Measurements from ENCODE around the gene CYBC1.

The CYBC1 gene

DNA sequence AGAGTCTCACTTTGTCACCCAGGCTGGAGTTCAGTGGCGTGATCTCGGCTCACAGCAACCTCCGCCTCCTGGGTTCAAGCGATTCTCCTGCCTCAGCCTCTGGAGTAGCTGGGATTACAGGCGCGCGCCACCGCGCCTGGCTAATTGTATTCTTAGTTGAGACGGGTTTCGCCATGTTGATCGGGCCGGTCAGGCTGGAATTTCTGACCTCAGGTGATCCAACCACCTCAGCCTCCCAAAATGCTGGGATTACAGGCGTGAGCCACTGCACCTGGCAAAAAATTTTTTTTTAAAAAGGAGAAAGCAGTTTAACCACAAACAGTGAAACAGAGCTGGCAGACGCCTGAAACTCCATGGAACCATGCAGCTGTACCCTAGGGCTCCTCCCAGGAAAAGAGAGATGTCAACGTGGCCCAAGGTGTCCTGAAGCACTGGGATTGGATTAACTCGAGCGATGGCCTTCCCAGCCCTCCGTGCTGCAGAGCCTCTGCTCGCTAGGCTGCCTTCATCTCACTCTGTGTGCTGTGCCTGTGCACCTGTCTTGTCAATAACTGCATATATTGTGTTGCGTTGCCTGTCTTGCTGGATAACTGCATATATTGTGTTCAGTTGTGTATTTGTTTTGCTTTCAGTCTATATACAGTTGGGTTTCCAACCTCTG lies 39.4 kb upstream of the CYBC1 start:
- DNase-seq (ENCODE audit: low spot score): no peak
- in situ Hi-C loops (cut with MboI; ENCODE audit: low pct_unique_long_range_greater_than_20kb, low sequenced_read_pairs, unreplicated experiment): no loop called here
- TF ChIP-seq, protein P1, sequence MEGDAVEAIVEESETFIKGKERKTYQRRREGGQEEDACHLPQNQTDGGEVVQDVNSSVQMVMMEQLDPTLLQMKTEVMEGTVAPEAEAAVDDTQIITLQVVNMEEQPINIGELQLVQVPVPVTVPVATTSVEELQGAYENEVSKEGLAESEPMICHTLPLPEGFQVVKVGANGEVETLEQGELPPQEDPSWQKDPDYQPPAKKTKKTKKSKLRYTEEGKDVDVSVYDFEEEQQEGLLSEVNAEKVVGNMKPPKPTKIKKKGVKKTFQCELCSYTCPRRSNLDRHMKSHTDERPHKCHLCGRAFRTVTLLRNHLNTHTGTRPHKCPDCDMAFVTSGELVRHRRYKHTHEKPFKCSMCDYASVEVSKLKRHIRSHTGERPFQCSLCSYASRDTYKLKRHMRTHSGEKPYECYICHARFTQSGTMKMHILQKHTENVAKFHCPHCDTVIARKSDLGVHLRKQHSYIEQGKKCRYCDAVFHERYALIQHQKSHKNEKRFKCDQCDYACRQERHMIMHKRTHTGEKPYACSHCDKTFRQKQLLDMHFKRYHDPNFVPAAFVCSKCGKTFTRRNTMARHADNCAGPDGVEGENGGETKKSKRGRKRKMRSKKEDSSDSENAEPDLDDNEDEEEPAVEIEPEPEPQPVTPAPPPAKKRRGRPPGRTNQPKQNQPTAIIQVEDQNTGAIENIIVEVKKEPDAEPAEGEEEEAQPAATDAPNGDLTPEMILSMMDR (IDR thresholded peaks at IDR 0.05; ENCODE audit: extremely low read depth, insufficient read depth, missing control alignments): no peak

DNA sequence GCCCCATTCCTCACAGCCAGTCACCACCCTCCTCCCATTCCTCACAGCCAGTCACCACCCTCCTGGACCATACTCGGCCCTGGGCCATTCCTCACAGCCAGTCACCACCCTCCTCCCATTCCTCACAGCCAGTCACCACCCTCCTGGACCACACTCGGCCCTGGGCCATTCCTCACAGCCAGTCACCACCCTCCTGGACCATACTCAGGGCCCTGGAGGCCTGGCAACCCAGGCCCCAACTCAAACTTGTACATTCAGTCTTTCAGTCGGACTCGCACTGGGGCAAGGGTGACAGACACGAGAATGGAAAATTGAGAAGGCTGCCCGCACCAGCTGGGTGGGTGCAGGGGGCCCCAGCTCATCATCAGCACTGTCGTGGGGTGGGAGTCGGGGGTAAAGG lies 38.6 kb upstream of the CYBC1 start:
- DNase-seq (ENCODE audit: low spot score): no peak
- in situ Hi-C loops (cut with MboI; ENCODE audit: low pct_unique_long_range_greater_than_20kb, low sequenced_read_pairs, unreplicated experiment): no loop called here
- TF ChIP-seq, protein P1 (IDR thresholded peaks at IDR 0.05; ENCODE audit: extremely low read depth, insufficient read depth, missing control alignments): no peak

DNA sequence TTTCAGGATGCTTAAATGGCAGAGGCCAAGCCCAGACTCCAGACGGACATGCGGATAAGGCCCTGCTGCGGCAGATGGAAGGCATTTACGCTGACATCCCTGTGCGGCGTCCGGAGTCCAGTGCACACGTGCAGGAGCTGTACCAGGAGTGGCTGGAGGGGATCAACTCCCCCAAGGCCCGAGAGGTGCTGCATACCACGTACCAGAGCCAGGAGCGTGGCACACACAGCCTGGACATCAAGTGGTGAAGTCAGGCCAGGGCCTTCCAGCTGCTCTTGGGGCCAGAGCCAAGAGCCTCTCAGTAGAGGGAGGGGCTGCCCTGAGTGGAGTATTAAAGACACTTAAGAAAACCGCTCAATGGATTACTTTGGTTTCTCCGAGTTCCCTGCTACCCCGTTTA lies 37.4 kb upstream of the CYBC1 start:
- no peak for DNase-seq (ENCODE audit: low spot score)
- in situ Hi-C loops (cut with MboI; ENCODE audit: low pct_unique_long_range_greater_than_20kb, low sequenced_read_pairs, unreplicated experiment): no loop called here
- TF ChIP-seq, protein P1 (IDR thresholded peaks at IDR 0.05; ENCODE audit: extremely low read depth, insufficient read depth, missing control alignments): no peak

DNA sequence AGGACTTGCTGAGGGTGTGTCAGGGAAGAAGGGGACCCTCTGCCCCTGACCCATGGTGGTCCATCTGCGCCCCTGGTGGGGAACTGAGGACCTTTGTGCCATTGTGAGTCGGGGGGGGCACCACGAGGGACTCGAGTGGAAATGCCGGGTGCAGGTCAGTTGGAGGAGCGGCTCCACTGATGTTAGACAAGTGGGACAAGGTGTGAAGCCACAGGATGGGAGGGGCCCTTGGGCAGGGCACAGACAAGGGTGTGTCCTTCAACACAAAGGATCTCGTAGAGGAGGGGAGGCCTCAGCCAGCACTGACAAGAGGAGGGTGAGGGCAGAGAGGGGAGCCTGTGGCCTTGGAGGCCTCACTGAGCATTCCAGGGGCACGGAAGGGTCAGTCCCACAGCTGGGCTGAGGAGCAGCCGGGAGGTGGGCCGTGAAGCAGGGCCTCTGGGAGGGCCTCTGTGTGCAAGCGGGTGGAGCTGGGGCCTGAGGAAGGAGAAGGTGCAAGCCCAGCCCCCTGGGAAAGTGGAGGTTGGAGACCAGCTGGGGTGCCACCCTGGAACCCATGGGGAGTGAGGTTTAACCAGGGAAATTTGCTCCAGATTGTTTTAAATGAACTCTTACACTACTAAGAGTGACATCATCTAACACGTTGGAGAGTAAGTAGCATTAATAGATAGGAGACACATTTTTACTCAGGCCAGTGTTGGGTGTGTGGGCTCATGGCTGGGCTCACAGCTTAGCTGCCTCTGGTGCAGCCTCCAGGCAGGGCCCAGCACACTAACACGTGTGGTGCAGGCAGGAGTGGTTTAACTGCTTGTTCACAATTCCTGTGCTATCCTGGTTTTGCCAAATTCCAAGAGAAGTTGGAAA lies 35.9 kb upstream of the CYBC1 start:
- no peak for DNase-seq (ENCODE audit: low spot score)
- TF ChIP-seq, protein P1 (IDR thresholded peaks at IDR 0.05; ENCODE audit: extremely low read depth, insufficient read depth, missing control alignments): no peak
- in situ Hi-C loops (cut with MboI; ENCODE audit: low pct_unique_long_range_greater_than_20kb, low sequenced_read_pairs, unreplicated experiment): no loop called here

DNA sequence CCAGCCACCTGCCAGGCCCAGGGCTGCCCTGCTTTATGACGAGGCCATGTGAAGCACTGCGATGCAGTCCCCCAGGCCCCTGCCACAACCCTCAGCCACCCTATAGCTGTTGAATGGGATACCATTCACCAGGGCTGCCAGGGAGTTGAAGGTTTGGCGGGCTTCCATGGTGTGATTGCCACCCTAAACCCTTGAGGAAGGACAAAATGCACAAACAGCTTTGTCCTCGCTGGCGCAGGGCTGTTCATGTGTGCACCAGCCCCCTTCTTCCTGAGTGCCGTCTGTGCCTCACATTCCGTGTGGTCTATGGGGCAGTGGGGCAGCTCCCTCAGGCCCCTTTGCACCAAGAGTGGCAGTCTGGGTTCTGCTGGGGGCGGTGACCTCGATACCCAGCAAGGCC lies 33.3 kb upstream of the CYBC1 start:
- TF ChIP-seq, protein P1 (IDR thresholded peaks at IDR 0.05; ENCODE audit: extremely low read depth, insufficient read depth, missing control alignments): no peak
- in situ Hi-C loops (cut with MboI; ENCODE audit: low pct_unique_long_range_greater_than_20kb, low sequenced_read_pairs, unreplicated experiment): no loop called here
- no peak for DNase-seq (ENCODE audit: low spot score)

DNA sequence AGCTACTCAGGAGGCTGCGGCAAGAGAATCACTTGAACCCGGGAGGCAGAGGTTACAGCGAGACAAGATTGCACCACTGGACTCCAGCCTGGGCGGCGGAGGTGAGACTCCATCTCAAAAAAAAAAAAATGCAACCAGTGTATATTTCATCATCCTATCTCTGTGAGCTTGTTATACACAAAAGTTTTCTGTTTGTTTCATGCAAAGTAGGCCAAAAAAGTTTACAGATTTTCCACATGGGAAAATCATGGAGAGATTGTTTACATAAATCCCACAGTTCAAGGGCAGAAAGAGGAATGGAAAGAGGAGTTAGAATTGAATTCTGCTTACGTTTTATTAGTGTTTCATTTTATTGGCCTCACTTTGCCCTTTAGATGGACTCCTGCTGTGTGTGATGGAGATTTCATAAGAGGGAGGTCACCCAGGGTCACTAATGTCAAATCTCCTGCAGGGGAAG lies 32.7 kb upstream of the CYBC1 start:
- in situ Hi-C loops (cut with MboI; ENCODE audit: low pct_unique_long_range_greater_than_20kb, low sequenced_read_pairs, unreplicated experiment): no loop called here

More for the DNA sequence above, 32.7 kb upstream of the CYBC1 start:
- TF ChIP-seq, protein P1 (IDR thresholded peaks at IDR 0.05; ENCODE audit: extremely low read depth, insufficient read depth, missing control alignments): no peak
- DNase-seq (ENCODE audit: low spot score): no peak
